HL-60/S4 treated with retinoic acid at 250 ng/mL for 4 days and 3 days (cell line): ENCODE data around the gene FOXE1.

ENCODE experiments used
- in situ Hi-C: fragments of 300-500 bp; cut with MboI; formaldehyde crosslinking; loops from 2 replicates; pipeline ENCODE4 v1.7.0; 2022; ENCODE audit warnings: low sequenced_read_pairs

Gene FOXE1

DNA sequence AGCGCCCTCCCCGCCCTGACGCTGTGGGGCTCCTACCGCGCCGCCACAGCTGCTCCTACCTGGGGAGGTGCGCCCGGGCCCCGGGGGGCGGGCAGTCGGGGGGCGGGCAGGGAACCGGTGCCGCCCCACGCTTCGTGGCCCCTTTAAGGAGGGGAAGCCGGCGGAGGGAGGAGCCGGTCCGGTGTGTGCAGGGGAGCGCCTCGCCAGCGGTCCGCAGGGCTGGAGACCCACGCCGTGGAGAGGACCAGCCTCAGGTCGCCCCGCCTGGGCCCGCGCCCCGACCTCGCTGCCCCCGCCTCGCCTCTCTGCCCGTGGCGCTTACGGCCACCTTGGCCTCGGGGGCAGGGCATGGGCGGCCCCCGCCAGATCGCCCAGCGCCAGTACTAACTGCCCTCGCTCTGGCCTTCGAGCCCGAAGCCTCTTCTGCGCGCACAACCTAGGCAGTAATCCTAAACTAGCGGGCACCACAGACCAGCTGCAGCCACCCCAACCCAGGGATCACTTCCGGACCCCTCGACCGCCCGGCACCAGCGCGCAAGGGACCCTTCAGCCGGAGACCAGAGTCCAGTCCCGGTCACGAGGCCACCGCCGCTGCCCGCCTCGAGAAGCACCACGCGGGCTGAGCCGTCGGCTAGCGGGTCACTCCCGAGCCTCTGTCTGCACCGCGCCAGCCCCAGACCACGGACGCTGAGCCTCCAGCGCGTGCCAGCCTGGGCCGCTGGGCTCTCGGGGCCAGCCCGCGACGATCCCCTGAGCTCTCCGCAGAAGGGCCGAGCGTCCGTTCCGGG, at the start of gene FOXE1:
Gene FOXE1 (plus strand): TSS at position 171 of the 788 bp plus-strand sequence. CDS start 689 bp downstream, outside the sequence.
- in situ Hi-C loops = no loop called here

DNA sequence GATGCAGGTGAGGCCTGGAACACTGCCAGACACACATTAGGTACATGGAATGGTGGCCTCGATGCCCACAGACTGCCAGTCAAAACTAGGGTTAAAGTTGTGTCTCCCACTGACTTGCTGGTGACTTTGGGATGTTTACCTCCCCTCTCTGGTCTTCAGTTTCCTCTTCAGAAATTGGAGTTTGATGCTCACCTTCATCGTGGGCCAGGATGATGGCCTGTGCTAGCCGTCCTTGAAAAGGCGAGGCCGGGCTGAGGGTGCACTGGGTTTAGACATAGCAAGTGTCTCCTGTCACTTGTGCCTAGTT, 49.0 kb upstream of the FOXE1 start:
- in situ Hi-C loops = no loop called here

DNA sequence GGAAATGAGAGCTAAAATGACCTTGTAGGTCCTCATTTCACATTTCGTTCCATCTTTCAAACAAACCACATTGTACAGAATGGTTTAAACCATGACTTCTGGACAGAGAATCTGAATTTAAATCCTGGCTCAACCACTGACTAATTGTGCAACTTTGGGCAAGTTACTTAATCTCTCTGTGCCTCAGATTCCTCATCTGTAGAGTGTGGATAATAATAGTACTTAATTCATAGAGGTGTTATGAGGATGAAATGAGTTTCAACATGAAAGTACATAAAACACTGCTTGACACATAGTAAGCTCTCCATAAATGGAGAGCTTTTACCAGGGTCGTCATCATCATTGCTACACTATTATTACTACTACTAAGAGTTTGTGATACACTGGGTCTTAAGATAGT, 46.3 kb upstream of the FOXE1 start:
- in situ Hi-C loops = no loop called here

DNA sequence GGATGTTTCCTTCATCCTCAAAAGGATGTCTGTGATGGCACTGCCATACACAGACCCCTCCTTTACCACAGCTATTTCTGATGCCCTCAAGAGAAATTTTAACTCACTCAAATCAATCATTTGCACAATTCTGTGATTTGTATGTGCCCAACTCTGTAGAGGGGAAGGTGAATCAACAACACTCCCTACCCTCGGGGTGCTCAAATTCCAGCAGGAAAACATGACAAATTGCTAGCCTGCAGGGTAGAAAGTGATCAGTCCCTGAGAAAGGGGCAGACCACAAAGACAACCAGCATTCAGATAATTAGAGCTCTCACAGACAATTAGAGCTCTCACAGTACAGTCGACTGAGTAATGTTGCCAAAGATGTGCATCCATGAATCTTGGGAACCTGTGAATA, 45.3 kb upstream of the FOXE1 start:
- in situ Hi-C loops = no loop called here

DNA sequence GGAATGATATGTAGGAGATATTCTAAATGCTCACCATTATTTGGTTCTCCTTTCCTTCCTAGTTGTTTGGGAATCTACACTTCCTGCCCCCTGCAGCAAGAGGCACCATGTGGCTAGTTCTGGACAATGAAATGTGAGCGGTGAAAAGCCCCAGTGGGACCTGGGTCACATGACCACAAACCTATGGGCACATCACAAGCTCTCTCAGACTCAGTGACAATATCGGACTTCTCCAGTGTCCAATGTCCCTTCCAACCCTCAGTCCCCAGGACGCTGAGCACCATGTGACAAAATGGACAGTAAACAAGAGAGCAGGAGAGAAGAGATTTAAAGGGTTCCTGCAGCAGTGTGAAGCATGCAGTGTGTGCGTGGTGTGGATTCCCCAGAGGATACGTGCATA, 44.6 kb upstream of the FOXE1 start:
- in situ Hi-C loops = no loop called here

DNA sequence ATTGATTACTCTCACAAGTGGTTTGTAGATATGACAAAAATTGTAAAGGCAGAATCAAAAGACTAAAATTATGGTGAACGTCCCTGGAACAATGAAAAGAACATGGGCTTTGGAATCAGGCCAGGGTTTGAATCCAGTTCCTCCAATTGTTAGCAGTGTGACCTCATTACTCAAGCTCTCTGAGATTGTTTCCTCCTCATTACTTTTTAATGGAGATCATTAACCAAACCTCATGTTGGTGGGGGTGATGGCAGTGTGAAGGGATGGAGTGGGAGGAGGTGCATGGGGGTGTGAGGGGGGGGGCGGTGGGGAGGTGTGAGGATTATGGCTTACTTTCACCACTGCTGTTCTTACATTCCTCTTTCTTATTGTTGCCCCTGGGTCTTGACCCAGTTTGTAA, 44.1 kb upstream of the FOXE1 start:
- in situ Hi-C loops = no loop called here

DNA sequence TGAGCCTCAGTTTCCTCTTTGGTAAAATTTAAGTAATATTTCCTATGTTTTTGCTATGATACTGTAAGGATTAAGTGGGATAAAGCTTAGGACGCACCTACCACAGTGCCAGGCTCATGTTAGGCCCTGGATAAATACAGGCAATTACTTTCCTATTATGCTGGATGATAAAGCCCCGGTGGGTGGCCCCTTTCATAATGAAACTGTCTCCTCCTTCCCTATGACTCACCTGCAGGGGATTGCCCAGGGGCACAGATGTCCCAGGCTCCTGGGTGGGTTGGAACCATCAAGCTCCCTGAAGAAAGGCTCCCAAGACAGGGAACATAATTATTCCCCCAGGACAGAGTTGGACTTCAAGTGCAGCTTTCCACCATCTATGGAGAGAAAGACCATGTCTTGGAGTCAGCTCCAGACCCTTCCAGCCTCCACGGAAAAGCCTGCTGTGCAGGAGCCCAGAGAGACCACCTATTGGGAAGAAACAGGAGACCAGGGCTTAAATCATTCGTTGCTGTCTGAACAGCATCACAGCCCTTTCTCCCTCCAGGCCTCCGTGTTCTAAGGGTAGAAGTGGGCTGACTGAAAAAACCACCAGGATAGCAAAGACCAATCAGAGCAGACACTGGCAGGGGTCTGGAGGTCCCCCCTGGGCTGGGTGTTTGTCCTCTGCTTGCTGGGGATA, 43.2 kb upstream of the FOXE1 start:
- in situ Hi-C loops = loop anchor here (10.0 kb wide), 2 partner anchors 55 to 75 kb away; no protein-coding TSS in a partner anchor

DNA sequence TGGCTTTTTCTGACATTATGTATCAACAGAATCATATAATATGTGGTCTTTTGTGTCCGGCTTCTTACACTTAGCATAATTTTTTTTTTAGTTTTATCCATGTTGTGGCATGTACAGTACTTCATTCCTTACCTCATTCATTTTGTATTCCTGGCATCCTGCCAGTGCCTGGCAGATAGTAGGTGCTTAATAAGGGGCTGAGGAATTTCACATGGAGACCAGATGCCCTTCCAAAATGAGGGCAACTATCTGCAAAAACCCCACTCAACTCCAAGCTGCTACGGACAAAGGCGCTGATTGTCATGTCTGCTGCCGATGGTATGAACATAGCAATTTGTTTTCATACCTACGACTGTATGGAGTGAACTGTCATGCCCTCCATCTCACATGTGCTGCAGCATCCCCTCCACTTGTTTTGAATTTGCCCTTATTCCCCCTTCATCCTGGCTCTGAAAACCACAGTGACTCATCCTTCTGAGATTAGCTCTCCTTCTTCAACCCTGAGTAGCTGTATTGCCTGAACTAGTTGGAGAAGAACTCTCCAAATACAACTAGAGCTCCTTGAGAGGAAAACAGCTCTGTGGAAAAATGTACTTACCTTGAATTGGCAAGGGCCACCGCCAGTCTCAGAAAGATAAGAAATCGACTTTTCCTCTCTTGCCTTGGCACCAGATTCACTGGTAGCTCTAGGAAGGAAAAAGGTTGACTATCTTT, 41.3 kb upstream of the FOXE1 start:
- in situ Hi-C loops = loop anchor here (10.0 kb wide), 2 partner anchors 57 to 73 kb away; no protein-coding TSS in a partner anchor

DNA sequence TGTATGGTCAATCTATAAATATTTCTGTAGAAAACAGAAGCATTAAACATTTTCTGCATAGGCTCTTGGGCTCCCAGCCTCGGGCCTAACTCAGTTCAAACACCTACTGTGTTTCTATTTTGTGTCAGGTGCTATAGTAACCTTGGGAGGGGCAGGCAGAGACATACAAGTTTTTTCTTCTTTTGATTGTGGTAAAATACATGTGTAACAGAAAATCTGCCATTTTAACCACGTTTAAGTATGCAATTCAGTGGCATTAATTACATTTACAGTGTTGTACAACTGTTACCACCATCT, 40.8 kb upstream of the FOXE1 start:
- in situ Hi-C loops = loop anchor here (10.0 kb wide), 2 partner anchors 57 to 73 kb away; no protein-coding TSS in a partner anchor

DNA sequence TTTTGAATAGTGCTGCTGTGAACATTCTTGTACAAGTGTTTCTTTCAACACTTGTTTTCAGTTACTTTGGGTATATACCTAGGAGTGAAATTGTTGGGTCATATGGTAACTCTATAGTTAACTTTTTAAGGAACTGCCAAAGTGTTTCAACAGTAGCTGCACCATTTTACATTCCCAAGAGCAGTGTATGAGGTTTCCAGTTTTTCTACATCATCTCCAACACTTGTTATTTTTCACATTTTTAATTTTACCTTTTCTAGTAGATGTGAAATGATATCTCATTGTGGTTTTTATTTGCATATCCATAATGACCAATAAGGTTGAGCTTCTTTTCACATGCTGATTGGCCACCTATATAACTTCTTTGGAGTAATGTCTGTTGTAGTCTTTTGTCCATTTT, 40.0 kb upstream of the FOXE1 start:
- in situ Hi-C loops = loop anchor here (10.0 kb wide), 2 partner anchors 58 to 72 kb away; no protein-coding TSS in a partner anchor

DNA sequence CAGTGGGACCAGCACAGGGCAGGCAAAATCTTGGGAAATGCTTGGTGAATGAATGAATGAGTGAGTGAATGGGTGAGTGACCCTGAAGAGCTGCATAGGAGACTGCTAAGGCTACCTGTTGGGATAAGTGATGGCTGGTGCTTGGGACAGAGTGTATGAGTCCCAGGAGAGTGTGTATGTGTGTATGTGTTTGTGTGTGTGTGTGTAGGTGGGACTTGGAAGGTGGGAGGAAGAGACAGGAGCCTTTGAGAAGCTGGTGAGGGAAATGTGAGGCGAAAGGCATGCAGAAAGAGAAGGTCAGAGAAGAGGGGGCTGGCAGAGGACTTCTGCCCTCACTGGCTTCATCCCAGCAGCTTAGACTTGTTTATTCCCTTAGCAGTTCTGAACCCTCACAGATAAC, 33.3 kb upstream of the FOXE1 start:
- in situ Hi-C loops = loop anchor here (10.0 kb wide), 2 partner anchors 65 kb away; no protein-coding TSS in a partner anchor

DNA sequence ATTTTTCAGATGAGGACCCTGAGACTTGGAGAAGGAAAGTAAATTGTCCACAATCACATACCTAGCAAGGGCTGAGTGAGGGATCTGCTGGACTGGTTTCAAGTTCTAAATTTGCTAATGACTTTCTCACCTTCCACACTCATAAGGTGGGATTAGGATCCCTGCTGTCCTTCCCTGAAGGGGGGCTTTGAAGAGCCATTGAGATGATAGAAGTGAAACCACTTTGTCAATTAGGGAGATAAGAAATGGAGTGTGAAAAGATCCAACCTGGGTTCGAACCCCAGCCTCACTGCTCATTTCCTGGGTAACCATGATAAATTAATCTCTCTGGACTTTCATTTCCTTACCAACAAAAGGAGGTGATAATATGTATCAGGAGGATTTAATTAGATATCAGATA, 32.7 kb upstream of the FOXE1 start:
- in situ Hi-C loops = no loop called here

DNA sequence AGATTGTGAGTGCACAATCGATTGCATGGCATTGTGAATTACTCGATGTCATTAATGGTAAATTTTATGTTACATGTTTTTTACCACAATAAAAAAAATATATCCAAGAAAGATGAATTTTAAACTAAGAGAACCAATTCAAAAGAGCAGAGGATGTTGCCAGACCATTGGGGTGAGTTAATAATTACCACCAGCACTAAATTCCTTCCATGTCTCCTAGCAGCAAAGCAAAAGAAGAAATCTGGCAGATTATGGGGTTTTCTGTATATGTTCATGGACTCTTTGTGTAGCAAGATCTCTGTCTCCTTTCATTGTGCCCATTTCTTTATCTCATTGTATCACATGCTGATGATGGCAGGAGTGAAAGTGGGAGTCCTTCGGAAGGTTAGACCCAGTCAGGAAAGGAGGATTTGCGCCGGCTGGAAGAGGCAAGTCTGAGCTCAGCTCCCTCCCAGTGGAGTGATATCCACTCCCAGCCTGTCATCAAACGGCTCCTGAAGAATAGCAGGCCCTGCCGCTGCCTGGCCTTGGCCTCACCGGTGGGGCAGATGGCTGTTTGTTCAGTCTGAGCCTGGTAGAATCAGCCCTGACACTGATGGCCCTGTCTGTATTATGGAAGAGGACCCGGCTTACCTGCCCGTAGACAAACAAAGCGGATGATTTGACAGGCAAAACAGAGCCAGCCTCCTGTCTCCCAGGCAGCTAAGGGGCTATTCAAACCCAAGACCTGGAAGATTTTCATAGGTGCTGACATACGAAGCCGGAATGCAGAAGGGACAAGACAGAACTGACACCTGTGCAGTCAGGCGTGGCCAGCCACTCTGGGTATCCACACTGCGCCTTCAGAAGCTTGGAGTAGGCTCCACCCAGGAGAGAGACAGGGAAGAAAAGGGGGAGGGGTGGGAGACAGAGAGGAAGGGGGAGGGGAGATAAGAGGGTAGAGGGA, 21.9 kb upstream of the FOXE1 start:
- in situ Hi-C loops = no loop called here

DNA sequence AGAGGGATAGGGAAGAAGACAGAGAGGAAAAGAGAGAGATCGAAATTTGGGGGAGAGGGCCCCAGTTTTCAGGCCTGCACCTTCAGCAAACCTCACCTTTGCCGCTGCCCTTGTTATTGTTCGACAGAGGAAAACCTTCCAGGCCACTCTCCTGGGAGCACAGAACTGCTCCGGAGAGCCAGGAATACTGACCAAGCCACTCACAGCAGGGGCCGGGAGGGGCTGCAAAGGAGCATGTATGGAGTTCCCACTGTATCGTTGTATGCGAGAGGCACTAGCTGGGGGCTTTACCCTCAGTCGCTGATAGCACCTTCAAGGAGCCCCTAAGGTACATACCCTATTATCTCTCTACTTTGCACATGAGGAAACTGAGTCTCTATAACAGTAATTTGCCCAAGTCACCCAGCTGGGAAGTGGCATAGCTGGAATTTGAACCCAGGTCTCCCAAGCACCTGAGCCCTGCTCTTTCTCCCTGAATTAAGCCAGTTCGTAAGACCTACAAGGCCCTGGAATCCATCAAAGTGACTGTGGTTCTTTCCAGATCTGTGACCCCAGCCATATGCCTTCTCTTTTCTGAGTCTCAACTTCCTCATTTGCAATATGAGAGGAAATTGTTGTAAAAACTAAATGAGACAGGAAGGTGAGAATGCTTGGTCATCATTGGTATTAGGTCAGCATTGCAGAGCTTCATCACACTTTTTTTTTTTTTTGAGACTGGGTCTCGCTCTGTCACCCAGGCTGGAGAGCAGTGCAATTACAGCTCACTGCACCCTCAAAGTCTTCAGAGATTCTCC, 21.0 kb upstream of the FOXE1 start:
- in situ Hi-C loops = no loop called here

DNA sequence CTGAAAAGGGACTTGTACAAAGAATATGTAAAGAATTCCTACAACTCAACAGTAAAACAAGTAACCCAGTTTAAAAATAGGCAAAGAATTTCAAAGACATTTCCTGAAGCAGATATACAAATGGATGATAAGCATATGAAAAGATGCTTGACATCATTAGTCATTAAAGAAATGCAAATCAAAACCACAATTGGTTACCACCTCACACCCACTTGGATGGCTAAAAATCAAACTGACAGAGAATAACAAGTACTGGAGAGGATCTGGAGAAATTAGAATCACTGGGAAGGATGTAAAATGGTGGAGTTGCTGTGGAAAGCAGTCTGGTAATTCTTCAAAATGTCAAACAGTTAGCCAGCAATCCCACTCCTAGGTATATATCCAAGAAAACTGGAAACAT, 12.5 kb upstream of the FOXE1 start:
- in situ Hi-C loops = no loop called here

DNA sequence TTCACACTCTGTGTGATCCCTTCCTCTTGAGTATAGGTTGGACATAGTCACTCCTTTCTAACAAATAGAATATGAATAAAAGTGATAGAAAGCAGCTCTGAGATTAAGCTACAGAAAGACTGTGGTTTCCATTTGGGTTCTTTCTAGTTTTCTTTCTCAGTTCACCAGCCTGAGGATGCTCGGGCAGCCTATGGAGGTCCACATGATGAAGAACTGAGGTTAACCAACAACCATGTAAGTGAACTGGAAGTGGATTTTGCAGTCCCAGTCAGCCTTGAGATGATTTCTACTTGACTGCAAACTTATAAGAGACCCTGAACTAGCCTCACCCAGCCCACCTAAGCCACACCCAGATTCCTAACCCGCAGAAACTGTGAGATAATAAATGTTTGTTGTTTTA, 10.1 kb upstream of the FOXE1 start:
- in situ Hi-C loops = no loop called here

DNA sequence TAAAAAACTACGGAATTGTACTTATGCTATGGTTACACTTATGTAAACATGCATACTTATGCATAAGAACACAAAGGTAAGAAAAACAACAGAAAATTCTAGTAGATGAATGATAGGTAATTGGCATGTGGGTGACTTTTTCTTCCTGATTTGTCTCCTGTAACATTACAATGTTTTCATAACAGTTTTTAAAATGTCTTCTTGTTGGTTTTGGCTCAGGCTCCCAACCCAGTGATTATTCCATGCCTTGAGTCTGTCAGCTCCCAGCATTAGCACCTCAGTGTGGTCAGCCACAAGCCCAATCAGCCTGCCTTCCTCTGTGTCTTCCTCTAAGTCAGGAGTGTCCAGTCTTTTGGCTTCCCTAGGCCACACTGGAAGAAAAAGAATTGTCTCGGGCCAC, 7.9 kb upstream of the FOXE1 start:
- in situ Hi-C loops = no loop called here

DNA sequence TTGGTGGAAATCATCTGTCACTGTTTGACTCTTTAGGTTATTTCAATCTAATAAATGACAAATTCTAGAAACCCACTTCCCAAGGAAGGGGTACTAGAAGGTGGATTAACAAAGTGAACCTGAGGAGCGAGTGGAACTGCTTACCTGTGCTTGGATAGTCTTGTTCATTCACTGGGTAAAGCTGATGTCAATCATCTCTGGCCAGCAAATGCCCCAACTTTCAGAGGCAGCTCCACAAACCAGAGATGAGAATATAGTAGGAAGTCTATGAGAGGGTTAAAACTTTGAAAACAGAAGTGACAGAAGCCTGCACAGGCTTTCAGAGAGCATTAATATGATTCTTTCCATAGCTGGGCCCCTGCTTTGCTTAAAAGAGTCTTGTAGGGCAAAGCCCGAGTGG, 7.3 kb upstream of the FOXE1 start:
- in situ Hi-C loops = no loop called here

DNA sequence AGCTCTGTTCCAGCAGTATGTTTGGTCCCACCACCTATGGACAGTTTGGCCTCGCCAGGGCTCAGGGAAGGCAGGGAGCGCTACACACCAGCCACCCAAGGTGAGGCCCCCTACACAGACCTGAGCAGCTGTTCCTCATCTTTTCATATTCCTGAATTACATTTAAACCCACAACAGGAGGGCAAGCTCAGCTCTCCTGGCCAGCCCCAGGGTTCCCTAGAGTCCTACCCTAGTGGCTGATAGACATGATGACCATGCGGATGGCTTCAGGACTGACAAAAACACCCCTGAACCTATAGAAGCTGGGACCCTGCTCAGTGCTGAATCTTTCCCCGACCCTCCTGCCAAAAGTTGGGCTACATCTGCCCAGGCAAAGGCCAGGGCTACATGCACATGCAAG, 6.7 kb upstream of the FOXE1 start:
- in situ Hi-C loops = no loop called here
